Hepatocyte (in vitro differentiated cells): ENCODE results near the gene WNT3A. TPM values are rescaled to one million over a fixed set of nuclear protein-coding genes. Genes with fewer than 3 reads are reported as not detected.

Source experiments
- DNase-seq: peaks from one replicate; pipeline ENCODE4 v3.0.0-alpha.2; 2016; ENCODE audit warnings: low spot score
- H2AFZ ChIP-seq: fragments of 200-600 bp; sonication (generic); 2 replicates; pipeline ENCODE4 v1.6.0; 2016; ENCODE audit warnings: antibody characterized with exemption, mild to moderate bottlenecking
- H3K27ac ChIP-seq: fragments of 200-600 bp; sonication (generic); 2 replicates; pipeline ENCODE4 v1.5.1; 2016; ENCODE audit warnings: mild to moderate bottlenecking
- H3K27me3 ChIP-seq: fragments of 200-600 bp; sonication (generic); 2 replicates; pipeline ENCODE4 v1.6.1; 2016
- H3K36me3 ChIP-seq: fragments of 200-600 bp; sonication (generic); replicated peaks from 2 replicates; pipeline ENCODE4 v1.5.1; 2016; ENCODE audit warnings: low read depth; ENCODE audit not compliant: insufficient read depth
- H3K4me1 ChIP-seq: fragments of 200-600 bp; sonication (generic); 2 replicates; pipeline ENCODE4 v1.5.1; 2016; ENCODE audit warnings: mild to moderate bottlenecking, moderate library complexity; ENCODE audit not compliant: insufficient read depth
- H3K4me2 ChIP-seq: fragments of 200-600 bp; sonication (generic); 2 replicates; pipeline ENCODE4 v1.6.0; 2016
- H3K4me3 ChIP-seq: fragments of 200-600 bp; sonication (generic); 2 replicates; pipeline ENCODE4 v1.5.1; 2016; ENCODE audit warnings: mild to moderate bottlenecking
- H3K79me2 ChIP-seq: fragments of 200-600 bp; sonication (generic); 2 replicates; pipeline ENCODE4 v1.6.0; 2017; ENCODE audit warnings: mild to moderate bottlenecking
- H3K9me2 ChIP-seq: fragments of 200-600 bp; sonication (generic); replicated peaks from 2 replicates; pipeline ENCODE4 v1.6.0; 2017; ENCODE audit warnings: mild to moderate bottlenecking; ENCODE audit not compliant: insufficient read depth
- H3K9me3 ChIP-seq: fragments of 200-600 bp; sonication (generic); 2 replicates; pipeline ENCODE4 v1.5.1; 2016; ENCODE audit warnings: low read depth, mild to moderate bottlenecking
- H4K20me1 ChIP-seq: fragments of 200-600 bp; sonication (generic); 2 replicates; pipeline ENCODE4 v1.6.0; 2016; ENCODE audit warnings: mild to moderate bottlenecking; ENCODE audit not compliant: insufficient read depth, poor library complexity, severe bottlenecking
- CTCF ChIP-seq: fragments of 200-600 bp; sonication (generic); IDR thresholded peaks from 2 replicates; pipeline ENCODE4 v1.5.1; 2016; ENCODE audit warnings: antibody characterized with exemption, mild to moderate bottlenecking; ENCODE audit not compliant: poor library complexity
- EZH2 ChIP-seq: fragments of 200-600 bp; sonication (generic); IDR thresholded peaks from 2 replicates; pipeline ENCODE4 v1.6.1; 2016; ENCODE audit warnings: antibody characterized with exemption, mild to moderate bottlenecking, borderline replicate concordance
- EZH2phosphoT487 ChIP-seq: fragments of 200-600 bp; sonication (generic); IDR thresholded peaks from one replicate; pipeline ENCODE4 v1.6.1; 2018; ENCODE audit warnings: antibody characterized with exemption, mild to moderate bottlenecking, low read depth, moderate library complexity; ENCODE audit not compliant: unreplicated experiment, severe bottlenecking
- WGBS: methylation state at CpG from one replicate; pipeline ENCODE4 v1.1.6; 2016; ENCODE audit warnings: low lambda C conversion rate; ENCODE audit errors: missing lambda C conversion rate; 5-methylcytosine and 5-hydroxymethylcytosine counted together
- polyA plus RNA-seq: library from polyadenylated mRNA; unstranded; fragments of >200 nt; fragmentation: Nextera tagmentation; extraction: Ambion mirVana; gene quantifications from 2 replicates; pipeline ENCODE4 v1.2.1, GENCODE V29; 2016
- total RNA-seq: library from RNA; depleted of rRNA; stranded (reverse); fragments of >200 nt; gene quantifications from 2 replicates; pipeline ENCODE4 v1.2.3, GENCODE V29; 2014

Gene WNT3A
- total and polyA plus RNA-seq, 2 experiments from 2014 or later: 0.03 TPM; not detected in 1

GRCh38 chr1:228007049-228007800 is 427 bp downstream of the WNT3A start:
- H3K9me2 ChIP-seq: no peaks in the 10 kb centered on the region
- no peaks in the 10 kb centered on the region for H4K20me1 ChIP-seq
- 3% methylated on average over 63 of the region's 77 CpGs for WGBS
- H3K4me2 ChIP-seq: peak overlapping the region; percentile 86
- no peaks in the 10 kb centered on the region for H3K36me3 ChIP-seq
- H3K9me3 ChIP-seq: no peaks in the 10 kb centered on the region
- H3K79me2 ChIP-seq: no peaks in the 10 kb centered on the region
- TF ChIP-seq CTCF: no peak
- TF ChIP-seq EZH2: peak; percentile 58
- TF ChIP-seq EZH2phosphoT487: no peak
- H2AFZ ChIP-seq: peak overlapping the region; percentile 52
- H3K4me3 ChIP-seq: no peak overlapping the region
- H3K27me3 ChIP-seq: peaks cover 90% of the 10 kb centered on the region
- H3K4me1 ChIP-seq: peaks cover 7% of the 10 kb centered on the region
- DNase-seq: no peak
- no peak overlapping the region for H3K27ac ChIP-seq

- Histone ChIP-seq H3K9me2 (no peaks in the 10 kb centered on the region), H2AFZ (no peak overlapping the region), H3K27ac (no peak overlapping the region), H3K36me3 (no peaks in the 10 kb centered on the region), H4K20me1 (no peaks in the 10 kb centered on the region), H3K4me3 (no peak overlapping the region), H3K4me2 (peak overlapping the region; percentile 86), H3K4me1 (peaks cover 7% of the 10 kb centered on the region), H3K9me3 (no peaks in the 10 kb centered on the region), H3K79me2 (no peaks in the 10 kb centered on the region), H3K27me3 (peaks cover 92% of the 10 kb centered on the region)
- no peak for DNase-seq
- TF ChIP-seq EZH2 (peak; percentile 25), CTCF (no peak), EZH2phosphoT487 (peak; percentile 46)
- WGBS: 20% methylated on average over 22 of the region's 23 CpGs
Observed at GRCh38 chr1:228007801-228008341, 1.1 kb downstream of the WNT3A start.

- H4K20me1 ChIP-seq: no peaks in the 10 kb centered on the region
- DNase-seq: no peak
- H3K9me3 ChIP-seq: no peaks in the 10 kb centered on the region
- no peak overlapping the region for H2AFZ ChIP-seq
- H3K27ac ChIP-seq: no peak overlapping the region
- H3K9me2 ChIP-seq: no peaks in the 10 kb centered on the region
- no peak overlapping the region for H3K4me2 ChIP-seq
- H3K36me3 ChIP-seq: no peaks in the 10 kb centered on the region
- H3K27me3 ChIP-seq: peaks cover 86% of the 10 kb centered on the region
- TF ChIP-seq EZH2: peak; percentile 26
- no peak for TF ChIP-seq CTCF
- no peak for TF ChIP-seq EZH2phosphoT487
- no peak overlapping the region for H3K4me3 ChIP-seq
- H3K79me2 ChIP-seq: no peaks in the 10 kb centered on the region
- WGBS: 7% methylated on average over 21 of the region's 52 CpGs
- peaks cover 7% of the 10 kb centered on the region for H3K4me1 ChIP-seq
Observed at GRCh38 chr1:228008391-228009115, 1.8 kb downstream of the WNT3A start.
